GM12874 (cell line): ENCODE measurements around the gene ABHD16B.

Source experiments
- TF ChIP-seq, protein P1 (sequence below): IDR thresholded peaks from 2 replicates; pipeline ENCODE4 v1.5.1; 2011; ENCODE audit warnings: low read depth, mild to moderate bottlenecking, control low read depth, low read length, moderate library complexity; ENCODE audit not compliant: insufficient read depth

Gene ABHD16B

DNA sequence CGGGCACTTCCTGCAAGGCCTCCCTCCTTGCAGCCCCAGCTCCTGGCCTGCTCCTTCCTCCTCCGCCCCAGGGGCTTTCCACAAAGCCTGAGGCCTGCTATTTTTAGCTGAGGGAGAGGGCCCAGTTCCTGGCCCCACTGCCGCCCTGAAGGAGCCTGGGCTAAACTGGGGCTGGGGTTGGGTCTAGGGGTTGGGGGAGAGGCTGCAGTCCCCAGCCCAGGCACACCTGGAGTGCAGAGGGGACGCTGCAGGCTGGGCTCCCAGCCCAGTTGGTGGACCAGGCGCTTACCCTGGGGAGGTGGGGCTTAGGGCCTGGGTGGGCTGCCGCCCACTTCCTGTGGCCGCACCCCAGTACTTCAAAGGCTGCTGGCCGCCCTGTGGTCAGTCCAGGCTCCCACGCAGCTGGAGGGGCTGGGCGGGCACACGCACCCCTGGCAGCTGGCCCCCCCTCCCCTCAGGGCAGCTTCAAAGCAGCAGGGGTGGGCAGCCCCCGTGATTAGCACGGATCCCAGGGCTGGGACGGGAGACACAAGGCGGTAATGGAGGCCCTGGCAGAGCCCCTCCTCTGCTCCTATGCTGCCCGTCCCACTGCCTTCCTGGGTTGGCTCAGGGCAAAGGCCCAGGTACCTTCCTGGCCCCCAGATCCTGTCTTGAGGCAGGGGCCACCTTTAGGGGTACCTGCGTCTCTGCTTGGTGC, 7.1 kb upstream of the ABHD16B start:
- TF ChIP-seq, protein P1, sequence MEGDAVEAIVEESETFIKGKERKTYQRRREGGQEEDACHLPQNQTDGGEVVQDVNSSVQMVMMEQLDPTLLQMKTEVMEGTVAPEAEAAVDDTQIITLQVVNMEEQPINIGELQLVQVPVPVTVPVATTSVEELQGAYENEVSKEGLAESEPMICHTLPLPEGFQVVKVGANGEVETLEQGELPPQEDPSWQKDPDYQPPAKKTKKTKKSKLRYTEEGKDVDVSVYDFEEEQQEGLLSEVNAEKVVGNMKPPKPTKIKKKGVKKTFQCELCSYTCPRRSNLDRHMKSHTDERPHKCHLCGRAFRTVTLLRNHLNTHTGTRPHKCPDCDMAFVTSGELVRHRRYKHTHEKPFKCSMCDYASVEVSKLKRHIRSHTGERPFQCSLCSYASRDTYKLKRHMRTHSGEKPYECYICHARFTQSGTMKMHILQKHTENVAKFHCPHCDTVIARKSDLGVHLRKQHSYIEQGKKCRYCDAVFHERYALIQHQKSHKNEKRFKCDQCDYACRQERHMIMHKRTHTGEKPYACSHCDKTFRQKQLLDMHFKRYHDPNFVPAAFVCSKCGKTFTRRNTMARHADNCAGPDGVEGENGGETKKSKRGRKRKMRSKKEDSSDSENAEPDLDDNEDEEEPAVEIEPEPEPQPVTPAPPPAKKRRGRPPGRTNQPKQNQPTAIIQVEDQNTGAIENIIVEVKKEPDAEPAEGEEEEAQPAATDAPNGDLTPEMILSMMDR = no peak

DNA sequence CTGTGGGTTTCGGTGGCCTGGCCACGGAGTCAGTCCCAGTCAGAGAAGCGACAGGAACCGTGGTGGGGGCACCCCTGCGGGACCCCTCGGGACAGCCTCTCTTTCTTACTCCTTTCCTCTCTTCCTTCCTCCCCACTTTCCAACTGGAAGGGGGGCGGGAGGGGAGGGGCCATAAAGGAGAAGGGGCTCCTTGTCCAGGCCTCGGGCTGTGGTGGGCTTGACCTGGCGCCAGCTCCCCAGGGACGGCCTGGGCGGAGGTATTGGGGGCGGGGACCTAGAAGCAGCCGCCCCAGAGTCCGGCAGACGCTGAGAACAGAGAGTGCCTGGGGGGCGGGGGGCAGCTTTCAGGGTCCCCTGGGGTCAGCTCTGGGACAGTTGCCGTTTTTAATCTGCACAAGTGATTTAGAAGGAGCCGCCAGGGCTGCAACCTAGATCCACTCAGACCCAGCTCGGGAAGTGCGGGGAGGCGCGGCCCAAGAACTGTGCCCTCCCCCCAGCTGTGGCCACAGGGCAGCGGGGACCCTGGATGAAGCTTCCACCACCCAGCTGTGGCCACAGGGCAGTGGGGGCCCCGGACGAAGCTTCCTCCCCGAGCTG, 6.4 kb upstream of the ABHD16B start:
- TF ChIP-seq, protein P1 = no peak

DNA sequence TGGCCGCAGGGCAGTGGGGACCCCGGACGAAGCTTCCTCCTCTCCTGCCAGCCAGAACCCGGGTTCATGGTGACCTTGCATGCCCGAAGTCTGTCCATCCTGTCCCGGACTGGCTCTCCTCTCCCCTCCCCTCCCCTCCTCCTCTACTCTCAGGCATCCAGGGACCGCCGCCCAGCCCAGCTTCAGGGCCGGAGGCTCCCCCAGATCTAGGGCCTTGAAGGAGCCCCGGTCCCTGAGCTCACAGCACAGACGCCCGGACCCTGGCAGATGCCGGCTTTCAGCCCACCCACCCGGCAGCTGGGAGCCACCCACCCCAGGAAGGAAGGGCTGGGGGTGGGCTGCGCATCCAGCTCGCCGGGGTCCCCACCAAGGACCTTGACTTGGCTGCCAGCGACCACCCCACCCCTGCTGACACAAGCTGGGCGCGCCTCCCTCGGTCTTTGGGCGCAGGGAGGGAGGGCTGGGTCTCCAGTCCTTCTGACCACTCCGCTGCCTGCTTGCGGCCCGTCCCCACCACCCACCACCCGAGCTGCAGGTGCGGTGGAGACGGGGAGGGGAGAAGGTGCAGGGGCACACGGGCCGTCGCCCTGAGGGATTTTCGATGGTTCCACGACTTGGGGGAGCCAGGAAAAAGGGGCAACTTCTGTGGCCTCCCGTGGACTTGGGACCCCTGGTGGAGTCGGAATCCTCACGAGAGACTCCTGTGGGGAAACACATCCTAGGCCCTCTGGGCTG, 5.8 kb upstream of the ABHD16B start:
- TF ChIP-seq, protein P1 = no peak

DNA sequence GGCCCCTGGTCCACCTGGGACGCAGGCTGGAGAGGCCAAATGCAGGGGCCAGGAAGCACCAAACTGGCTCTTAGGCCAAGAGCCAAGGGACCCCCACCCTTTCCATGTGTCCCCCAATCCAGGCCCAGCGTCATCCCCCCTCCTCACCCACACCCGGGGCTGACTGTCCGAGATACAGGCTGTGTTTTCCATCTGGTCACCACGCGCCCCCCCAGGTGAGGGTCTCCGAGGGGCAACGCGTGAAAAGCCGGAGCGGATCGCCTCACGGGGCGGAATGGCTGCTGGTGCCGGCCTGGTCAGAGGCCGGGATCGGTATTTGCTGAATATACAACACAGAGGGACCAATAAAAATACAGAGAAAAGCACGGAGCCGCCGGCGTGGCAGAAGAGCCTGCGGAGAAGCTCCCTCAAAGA, 5.2 kb upstream of the ABHD16B start:
- TF ChIP-seq, protein P1 = no peak

DNA sequence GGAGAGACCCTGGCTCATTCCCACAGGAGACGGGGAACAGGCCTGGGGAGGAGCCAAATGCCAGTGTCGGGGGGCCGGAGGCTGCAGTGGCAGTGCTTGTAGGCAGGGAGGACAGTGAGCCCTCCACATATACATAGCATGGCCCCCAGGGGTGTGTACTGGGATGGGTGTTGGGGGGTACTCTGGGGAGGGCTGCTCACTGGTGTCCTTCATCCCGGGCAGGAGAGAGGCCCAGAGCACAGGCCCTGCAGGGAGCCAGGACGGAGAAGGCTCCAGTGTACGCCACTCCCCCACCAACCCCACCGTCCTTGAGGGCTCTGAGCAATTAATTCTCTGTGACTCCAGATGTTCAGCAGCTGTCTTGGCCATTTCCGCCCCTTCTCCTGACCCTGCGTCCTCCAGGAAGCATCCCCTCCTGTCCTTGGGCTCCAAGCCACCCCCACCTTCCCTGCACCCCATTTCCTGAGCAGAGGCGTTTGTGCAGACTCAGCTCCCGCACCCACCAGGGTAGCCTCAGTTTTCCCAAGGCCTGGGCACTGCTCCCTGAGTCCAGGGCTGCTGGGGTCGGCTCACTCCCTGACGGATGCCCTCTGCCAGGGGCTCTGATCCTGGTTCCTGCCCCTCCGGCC, 3.4 kb upstream of the ABHD16B start:
- TF ChIP-seq, protein P1 = no peak

DNA sequence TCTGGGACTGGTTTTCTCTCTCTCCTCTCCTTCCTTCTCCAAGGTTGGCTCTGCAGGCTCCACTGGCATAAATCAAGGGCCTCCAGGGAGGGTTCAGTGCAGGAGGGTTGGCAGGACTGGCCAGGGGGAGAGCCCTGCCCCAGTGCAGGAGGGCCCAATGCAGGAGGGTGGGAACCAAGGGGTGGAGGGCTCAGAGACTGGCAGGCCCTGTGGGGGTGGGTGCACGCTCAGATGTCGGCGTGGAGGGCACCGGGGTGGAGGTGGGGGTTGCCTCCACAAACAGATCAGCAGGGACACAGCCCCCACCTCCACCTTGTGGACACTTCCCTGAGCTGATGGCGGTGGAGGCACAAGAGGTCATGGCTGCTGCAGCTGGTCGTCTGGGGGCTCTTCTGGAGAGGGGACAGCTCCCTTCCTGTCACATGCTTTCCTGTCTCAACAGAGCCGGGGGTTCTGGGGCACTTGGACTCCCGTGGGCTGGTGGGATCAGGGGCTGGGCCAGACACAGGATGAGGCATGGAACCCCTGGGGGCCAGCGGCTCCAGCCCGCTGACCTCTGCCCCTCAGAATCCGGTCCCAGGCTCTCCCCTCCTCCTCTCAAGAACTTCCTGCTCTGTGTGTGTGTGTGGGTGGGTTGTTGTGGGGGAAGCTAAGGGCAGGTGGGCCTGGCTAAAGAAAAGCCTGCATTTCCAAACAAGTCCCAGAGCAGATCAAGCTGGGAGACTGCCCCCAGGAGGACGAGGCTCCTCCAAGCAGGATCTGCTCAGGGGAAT, 2.7 kb upstream of the ABHD16B start:
- TF ChIP-seq, protein P1 = no peak
